HEK293 (cell line): ENCODE measurements around the gene RNU6-7.

Experiments
- CTCF ChIA-PET: fragments of 350-600 bp; formaldehyde crosslinking; extraction: SDS; loops from one replicate; lab custom pipeline; 2021; ENCODE audit warnings: antibody characterized with exemption; lab: Yijun Ruan, JAX
- POLR2A ChIA-PET: fragments of 300-600 bp; formaldehyde crosslinking; extraction: SDS; loops from one replicate; lab custom pipeline; 2020; ENCODE audit warnings: antibody characterized with exemption, inconsistent platforms; lab: Yijun Ruan, JAX
- H3K27ac ChIP-seq: fragments of 200-500 bp; sonication (Bioruptor generic); 2 replicates; pipeline ENCODE4 v1.5.1; 2014; ENCODE audit warnings: low read depth, low read length, control low read depth, inconsistent platforms; ENCODE audit errors: extremely low read depth
- H3K36me3 ChIP-seq, 2 experiments: fragments of 200-500 bp in 1 of 2; sonication (Bioruptor generic) in 1 of 2; 1 replicate in 1 of 2; 2 replicates in 1 of 2; pipeline ENCODE4 v1.5.1; 2014 to 2017; ENCODE audit warnings: inconsistent platforms in 2 of 2, low read length in 2 of 2; ENCODE audit not compliant: control insufficient read depth in 2 of 2, insufficient read depth in 1 of 2
- H3K4me1 ChIP-seq: fragments of 200-500 bp; sonication (Bioruptor generic); 2 replicates; pipeline ENCODE4 v1.5.1; 2014; ENCODE audit warnings: mild to moderate bottlenecking, low read length, inconsistent platforms; ENCODE audit not compliant: control insufficient read depth, insufficient read depth
- H3K4me3 ChIP-seq: 2 replicates; pipeline ENCODE4 v1.5.1; 2011; ENCODE audit warnings: low read depth, mild to moderate bottlenecking, control low read depth, low read length, moderate library complexity
- H3K9me3 ChIP-seq: fragments of 200-500 bp; sonication (Bioruptor generic); 2 replicates; pipeline ENCODE4 v1.5.1; 2014; ENCODE audit warnings: low read depth, low read length, inconsistent platforms; ENCODE audit not compliant: control insufficient read depth, insufficient read depth
- BCL11A ChIP-seq: fragments of 450-650 bp; formaldehyde crosslinking; IDR thresholded peaks from 2 replicates; pipeline ENCODE4 v1.5.1; 2016; ENCODE audit warnings: low read depth, missing biosample characterization, missing genetic modification characterization
- BCL11B ChIP-seq: fragments of 450-650 bp; formaldehyde crosslinking; IDR thresholded peaks from 2 replicates; pipeline ENCODE4 v1.5.1; 2016; ENCODE audit warnings: low read depth, missing biosample characterization, missing genetic modification characterization
- KLF8 ChIP-seq: fragments of 450-650 bp; formaldehyde crosslinking; IDR thresholded peaks from 2 replicates; pipeline ENCODE4 v1.5.1; 2016; ENCODE audit warnings: missing biosample characterization, missing genetic modification characterization
- REPIN1 ChIP-seq: fragments of 450-650 bp; formaldehyde crosslinking; IDR thresholded peaks from 2 replicates; pipeline ENCODE4 v1.5.1; 2017; ENCODE audit warnings: missing biosample characterization, missing genetic modification characterization, low read depth
- REST ChIP-seq: fragments of 450-650 bp; formaldehyde crosslinking; IDR thresholded peaks from 2 replicates; pipeline ENCODE4 v1.5.1; 2016; ENCODE audit warnings: missing biosample characterization, missing genetic modification characterization
- SCRT1 ChIP-seq: fragments of 450-650 bp; formaldehyde crosslinking; IDR thresholded peaks from 2 replicates; pipeline ENCODE4 v1.5.1; 2016; ENCODE audit warnings: missing biosample characterization, missing genetic modification characterization, borderline replicate concordance
- YY1 ChIP-seq: fragments of 450-650 bp; formaldehyde crosslinking; IDR thresholded peaks from 2 replicates; pipeline ENCODE4 v1.5.1; 2018; ENCODE audit warnings: missing biosample characterization, missing genetic modification characterization
- ZBTB10 ChIP-seq: fragments of 450-650 bp; formaldehyde crosslinking; IDR thresholded peaks from 2 replicates; pipeline ENCODE4 v1.5.1; 2016; ENCODE audit warnings: missing biosample characterization, missing genetic modification characterization
- ZBTB17 ChIP-seq: fragments of 450-650 bp; formaldehyde crosslinking; IDR thresholded peaks from 2 replicates; pipeline ENCODE4 v1.5.1; 2016; ENCODE audit warnings: missing biosample characterization, missing genetic modification characterization
- ZBTB8A ChIP-seq: fragments of 450-650 bp; formaldehyde crosslinking; IDR thresholded peaks from 2 replicates; pipeline ENCODE4 v1.5.1; 2016; ENCODE audit warnings: missing biosample characterization, missing genetic modification characterization
- ZNF292 ChIP-seq: fragments of 450-650 bp; formaldehyde crosslinking; IDR thresholded peaks from 2 replicates; pipeline ENCODE4 v1.5.1; 2016; ENCODE audit warnings: low read depth, missing biosample characterization, missing genetic modification characterization, borderline replicate concordance
- ZNF335 ChIP-seq: fragments of 450-650 bp; formaldehyde crosslinking; conservative IDR thresholded peaks from 2 replicates; pipeline ENCODE4 v1.5.1; 2016; ENCODE audit warnings: missing biosample characterization, missing genetic modification characterization
- ZNF394 ChIP-seq: fragments of 450-650 bp; formaldehyde crosslinking; IDR thresholded peaks from 2 replicates; pipeline ENCODE4 v1.5.1; 2016; ENCODE audit warnings: missing biosample characterization, missing genetic modification characterization, mild to moderate bottlenecking, moderate library complexity, borderline replicate concordance
- ZNF404 ChIP-seq: fragments of 450-650 bp; formaldehyde crosslinking; IDR thresholded peaks from 2 replicates; pipeline ENCODE4 v1.5.1; 2017; ENCODE audit warnings: missing biosample characterization, missing genetic modification characterization
- ZNF510 ChIP-seq: fragments of 450-650 bp; formaldehyde crosslinking; IDR thresholded peaks from 2 replicates; pipeline ENCODE4 v1.5.1; 2018; ENCODE audit warnings: mild to moderate bottlenecking, missing genetic modification characterization, missing biosample characterization; ENCODE audit not compliant: insufficient replicate concordance
- ZNF544 ChIP-seq: fragments of 450-650 bp; formaldehyde crosslinking; IDR thresholded peaks from 2 replicates; pipeline ENCODE4 v1.5.0; 2017; ENCODE audit warnings: missing biosample characterization, missing genetic modification characterization
- ZSCAN30 ChIP-seq: fragments of 450-650 bp; IDR thresholded peaks from 2 replicates; pipeline ENCODE4 v1.5.1; 2018; ENCODE audit warnings: missing biosample characterization, mild to moderate bottlenecking, missing genetic modification characterization, moderate library complexity
- TF ChIP-seq, protein P1 (sequence below): fragments of 450-650 bp; formaldehyde crosslinking; IDR thresholded peaks from 2 replicates; pipeline ENCODE4 v1.5.1; 2016; ENCODE audit warnings: missing biosample characterization, missing genetic modification characterization
- TF ChIP-seq, protein P2 (sequence below): fragments of 450-650 bp; formaldehyde crosslinking; conservative IDR thresholded peaks from 2 replicates; pipeline ENCODE4 v1.5.1; 2016; ENCODE audit warnings: low read depth, missing biosample characterization, missing genetic modification characterization
- TF ChIP-seq, protein P3 (sequence below): fragments of 450-650 bp; formaldehyde crosslinking; IDR thresholded peaks from 2 replicates; pipeline ENCODE4 v1.5.1; 2017; ENCODE audit warnings: missing biosample characterization, missing genetic modification characterization

RNU6-7 gene

DNA sequence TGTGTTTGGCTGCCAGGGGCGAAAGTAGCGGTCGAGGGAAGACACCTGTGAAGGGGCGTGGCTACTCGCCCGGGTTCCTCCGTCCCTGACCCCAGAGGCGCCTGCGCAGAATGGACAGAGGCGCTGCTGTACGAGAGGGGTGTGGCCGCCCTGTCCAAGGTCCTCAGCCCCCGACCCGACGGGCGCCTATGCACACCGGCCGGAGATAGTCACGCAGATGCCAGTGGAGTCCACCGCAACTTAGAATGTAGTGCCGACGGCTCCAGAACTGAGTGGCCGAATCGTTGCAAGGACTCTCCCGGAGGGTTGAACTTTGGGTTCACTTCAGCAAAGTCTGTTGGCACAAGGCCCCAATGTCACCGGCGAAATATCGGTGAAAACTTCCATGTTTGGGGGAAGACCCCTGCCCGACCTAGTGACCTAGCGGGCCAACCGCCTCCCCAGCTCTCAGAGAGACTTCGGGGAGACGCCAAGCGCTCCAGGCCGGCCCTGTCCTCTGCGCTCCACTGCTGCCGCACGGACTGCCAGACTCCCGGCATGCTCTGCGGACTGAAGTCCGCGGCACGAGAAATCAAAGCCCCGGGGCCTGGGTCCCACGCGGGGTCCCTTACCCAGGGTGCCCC is 541 bp upstream of the RNU6-7 start:
- Histone ChIP-seq H3K4me1 (peaks cover 11% of the 10 kb centered on the region; the same call in 1 of the 2 replicates), H3K4me3 (peak overlapping the region; percentile 46), H3K36me3 (no peaks in the 10 kb centered on the region), H3K27ac (peak overlapping the region; percentile 87), H3K9me3 (no peaks in the 10 kb centered on the region)
- CTCF ChIA-PET, result no interaction called here
- POLR2A ChIA-PET, result interaction anchor here (2.9 kb wide), 1 partner anchor 124 kb away, joined by 36 read pairs; the partner anchor contains the start of gene ARHGAP5
- no peak for TF ChIP-seq ZNF394
- peak; percentile 59 for TF ChIP-seq ZBTB8A (tag by site-specific recombination)
- TF ChIP-seq ZBTB10 (tag by site-specific recombination), result peak; percentile 73
- peak; percentile 93 for TF ChIP-seq ZNF335 (tag by site-specific recombination)
- TF ChIP-seq, protein P1, sequence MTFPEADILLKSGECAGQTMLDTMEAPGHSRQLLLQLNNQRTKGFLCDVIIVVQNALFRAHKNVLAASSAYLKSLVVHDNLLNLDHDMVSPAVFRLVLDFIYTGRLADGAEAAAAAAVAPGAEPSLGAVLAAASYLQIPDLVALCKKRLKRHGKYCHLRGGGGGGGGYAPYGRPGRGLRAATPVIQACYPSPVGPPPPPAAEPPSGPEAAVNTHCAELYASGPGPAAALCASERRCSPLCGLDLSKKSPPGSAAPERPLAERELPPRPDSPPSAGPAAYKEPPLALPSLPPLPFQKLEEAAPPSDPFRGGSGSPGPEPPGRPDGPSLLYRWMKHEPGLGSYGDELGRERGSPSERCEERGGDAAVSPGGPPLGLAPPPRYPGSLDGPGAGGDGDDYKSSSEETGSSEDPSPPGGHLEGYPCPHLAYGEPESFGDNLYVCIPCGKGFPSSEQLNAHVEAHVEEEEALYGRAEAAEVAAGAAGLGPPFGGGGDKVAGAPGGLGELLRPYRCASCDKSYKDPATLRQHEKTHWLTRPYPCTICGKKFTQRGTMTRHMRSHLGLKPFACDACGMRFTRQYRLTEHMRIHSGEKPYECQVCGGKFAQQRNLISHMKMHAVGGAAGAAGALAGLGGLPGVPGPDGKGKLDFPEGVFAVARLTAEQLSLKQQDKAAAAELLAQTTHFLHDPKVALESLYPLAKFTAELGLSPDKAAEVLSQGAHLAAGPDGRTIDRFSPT (tag by site-specific recombination), result no peak
- 0 out of 2 replicates have a peak, but pooled peaks have one; percentile 14 for TF ChIP-seq BCL11B (tag by site-specific recombination)
- TF ChIP-seq KLF8 (tag by site-specific recombination), result peak; percentile 47; the same call in 1 of the 2 replicates
- TF ChIP-seq, protein P2, sequence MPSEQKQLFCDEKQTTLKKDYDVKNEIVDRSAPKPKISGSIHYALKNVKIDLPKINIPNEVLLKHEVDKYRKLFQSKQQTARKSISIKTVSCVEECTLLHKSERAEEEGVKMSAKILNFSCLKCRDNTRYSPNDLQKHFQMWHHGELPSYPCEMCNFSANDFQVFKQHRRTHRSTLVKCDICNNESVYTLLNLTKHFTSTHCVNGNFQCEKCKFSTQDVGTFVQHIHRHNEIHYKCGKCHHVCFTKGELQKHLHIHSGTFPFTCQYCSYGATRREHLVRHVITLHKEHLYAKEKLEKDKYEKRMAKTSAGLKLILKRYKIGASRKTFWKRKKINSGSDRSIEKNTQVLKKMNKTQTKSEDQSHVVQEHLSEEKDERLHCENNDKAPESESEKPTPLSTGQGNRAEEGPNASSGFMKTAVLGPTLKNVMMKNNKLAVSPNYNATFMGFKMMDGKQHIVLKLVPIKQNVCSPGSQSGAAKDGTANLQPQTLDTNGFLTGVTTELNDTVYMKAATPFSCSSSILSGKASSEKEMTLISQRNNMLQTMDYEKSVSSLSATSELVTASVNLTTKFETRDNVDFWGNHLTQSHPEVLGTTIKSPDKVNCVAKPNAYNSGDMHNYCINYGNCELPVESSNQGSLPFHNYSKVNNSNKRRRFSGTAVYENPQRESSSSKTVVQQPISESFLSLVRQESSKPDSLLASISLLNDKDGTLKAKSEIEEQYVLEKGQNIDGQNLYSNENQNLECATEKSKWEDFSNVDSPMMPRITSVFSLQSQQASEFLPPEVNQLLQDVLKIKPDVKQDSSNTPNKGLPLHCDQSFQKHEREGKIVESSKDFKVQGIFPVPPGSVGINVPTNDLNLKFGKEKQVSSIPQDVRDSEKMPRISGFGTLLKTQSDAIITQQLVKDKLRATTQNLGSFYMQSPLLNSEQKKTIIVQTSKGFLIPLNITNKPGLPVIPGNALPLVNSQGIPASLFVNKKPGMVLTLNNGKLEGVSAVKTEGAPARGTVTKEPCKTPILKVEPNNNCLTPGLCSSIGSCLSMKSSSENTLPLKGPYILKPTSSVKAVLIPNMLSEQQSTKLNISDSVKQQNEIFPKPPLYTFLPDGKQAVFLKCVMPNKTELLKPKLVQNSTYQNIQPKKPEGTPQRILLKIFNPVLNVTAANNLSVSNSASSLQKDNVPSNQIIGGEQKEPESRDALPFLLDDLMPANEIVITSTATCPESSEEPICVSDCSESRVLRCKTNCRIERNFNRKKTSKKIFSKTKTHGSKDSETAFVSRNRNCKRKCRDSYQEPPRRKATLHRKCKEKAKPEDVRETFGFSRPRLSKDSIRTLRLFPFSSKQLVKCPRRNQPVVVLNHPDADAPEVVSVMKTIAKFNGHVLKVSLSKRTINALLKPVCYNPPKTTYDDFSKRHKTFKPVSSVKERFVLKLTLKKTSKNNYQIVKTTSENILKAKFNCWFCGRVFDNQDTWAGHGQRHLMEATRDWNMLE (tag by site-specific recombination), result no peak
- no peak for TF ChIP-seq ZNF510 (tag by site-specific recombination)
- TF ChIP-seq ZSCAN30, result 0 out of 2 replicates have a peak, but pooled peaks have one; percentile 11
- peak; percentile 15; the same call in 1 of the 2 replicates for TF ChIP-seq ZBTB17 (tag by site-specific recombination)
- TF ChIP-seq ZNF544, result no peak
- TF ChIP-seq ZNF404 (tag by site-specific recombination), result no peak
- peak; percentile 97 for TF ChIP-seq REST
- TF ChIP-seq ZNF292 (tag by site-specific recombination), result no peak
- peak; percentile 21; the same call in 1 of the 2 replicates for TF ChIP-seq BCL11A
- no peak for TF ChIP-seq REPIN1 (tag by site-specific recombination)
- peak; percentile 12; the same call in 1 of the 2 replicates for TF ChIP-seq YY1 (tag by site-specific recombination)
- TF ChIP-seq SCRT1 (tag by site-specific recombination), result no peak
- TF ChIP-seq, protein P3, sequence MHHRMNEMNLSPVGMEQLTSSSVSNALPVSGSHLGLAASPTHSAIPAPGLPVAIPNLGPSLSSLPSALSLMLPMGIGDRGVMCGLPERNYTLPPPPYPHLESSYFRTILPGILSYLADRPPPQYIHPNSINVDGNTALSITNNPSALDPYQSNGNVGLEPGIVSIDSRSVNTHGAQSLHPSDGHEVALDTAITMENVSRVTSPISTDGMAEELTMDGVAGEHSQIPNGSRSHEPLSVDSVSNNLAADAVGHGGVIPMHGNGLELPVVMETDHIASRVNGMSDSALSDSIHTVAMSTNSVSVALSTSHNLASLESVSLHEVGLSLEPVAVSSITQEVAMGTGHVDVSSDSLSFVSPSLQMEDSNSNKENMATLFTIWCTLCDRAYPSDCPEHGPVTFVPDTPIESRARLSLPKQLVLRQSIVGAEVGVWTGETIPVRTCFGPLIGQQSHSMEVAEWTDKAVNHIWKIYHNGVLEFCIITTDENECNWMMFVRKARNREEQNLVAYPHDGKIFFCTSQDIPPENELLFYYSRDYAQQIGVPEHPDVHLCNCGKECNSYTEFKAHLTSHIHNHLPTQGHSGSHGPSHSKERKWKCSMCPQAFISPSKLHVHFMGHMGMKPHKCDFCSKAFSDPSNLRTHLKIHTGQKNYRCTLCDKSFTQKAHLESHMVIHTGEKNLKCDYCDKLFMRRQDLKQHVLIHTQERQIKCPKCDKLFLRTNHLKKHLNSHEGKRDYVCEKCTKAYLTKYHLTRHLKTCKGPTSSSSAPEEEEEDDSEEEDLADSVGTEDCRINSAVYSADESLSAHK (tag by site-specific recombination), result no peak
